Measurements from ENCODE around the gene PPIA. TPM values are rescaled to one million over a fixed set of nuclear protein-coding genes. Genes with fewer than 3 reads are reported as not detected.
"Not testable (repeated sequence)": the region's sequence is repeated elsewhere in the genome, so short reads cannot be mapped to it uniquely, and the experiment has no call there.

The PPIA gene
- polyA plus RNA-seq, 10 donors: 727 to 1,030 (median 805) TPM

- DNase-seq: no peak
These were observed 14.0 kb upstream of the PPIA start for GRCh38 chr7:44782460-44782859.

GRCh38 chr7:44783407-44783806 is 13.1 kb upstream of the PPIA start:
- DNase-seq: no peak

- no peak for DNase-seq
These were observed 12.1 kb upstream of the PPIA start for GRCh38 chr7:44784364-44784763.

- not testable (repeated sequence) for DNase-seq
These were observed 11.3 kb upstream of the PPIA start for GRCh38 chr7:44785218-44785617.

GRCh38 chr7:44787041-44787440 is 9.4 kb upstream of the PPIA start:
- no peak for DNase-seq

GRCh38 chr7:44787762-44788161 is 8.7 kb upstream of the PPIA start:
- DNase-seq: no peak

- DNase-seq: no peak
These were observed 6.5 kb upstream of the PPIA start for GRCh38 chr7:44789990-44790389.

GRCh38 chr7:44791278-44792219 is 4.9 kb upstream of the PPIA start:
- DNase-seq: no peak

- no peak for DNase-seq
These were observed 2.6 kb upstream of the PPIA start for GRCh38 chr7:44793919-44794318.

GRCh38 chr7:44794331-44794730 is 2.1 kb upstream of the PPIA start:
- no peak for DNase-seq

- no peak for DNase-seq
These were observed 412 bp upstream of the PPIA start for GRCh38 chr7:44796034-44796503.

GRCh38 chr7:44797329-44798258 is 1.1 kb downstream of the PPIA start:
- peak; percentile 90 to 96 (median 92) for DNase-seq

- DNase-seq: peak in 1 of 3 donors; percentile 15
These were observed 2.3 kb downstream of the PPIA start for GRCh38 chr7:44798649-44799305.

GRCh38 chr7:44799939-44800338 is 3.5 kb downstream of the PPIA start:
- DNase-seq: no peak

- no peak for DNase-seq
These were observed 5.4 kb downstream of the PPIA start for GRCh38 chr7:44801890-44802289.

- no peak for DNase-seq
These were observed 6.0 kb downstream of the PPIA start for GRCh38 chr7:44802418-44803025.

- not testable (repeated sequence) for DNase-seq
These were observed 7.5 kb downstream of the PPIA start for GRCh38 chr7:44803828-44804519.

GRCh38 chr7:44805950-44806349 is 9.5 kb downstream of the PPIA start:
- DNase-seq: no peak

- no peak for DNase-seq
These were observed 12.5 kb downstream of the PPIA start for GRCh38 chr7:44808914-44809393.

GRCh38 chr7:44811093-44811492 is 14.6 kb downstream of the PPIA start:
- no peak for DNase-seq

- no peak for DNase-seq
These were observed 15.1 kb downstream of the PPIA start for GRCh38 chr7:44811571-44811970.
